ENCODE data around the gene CIT.

DNA sequence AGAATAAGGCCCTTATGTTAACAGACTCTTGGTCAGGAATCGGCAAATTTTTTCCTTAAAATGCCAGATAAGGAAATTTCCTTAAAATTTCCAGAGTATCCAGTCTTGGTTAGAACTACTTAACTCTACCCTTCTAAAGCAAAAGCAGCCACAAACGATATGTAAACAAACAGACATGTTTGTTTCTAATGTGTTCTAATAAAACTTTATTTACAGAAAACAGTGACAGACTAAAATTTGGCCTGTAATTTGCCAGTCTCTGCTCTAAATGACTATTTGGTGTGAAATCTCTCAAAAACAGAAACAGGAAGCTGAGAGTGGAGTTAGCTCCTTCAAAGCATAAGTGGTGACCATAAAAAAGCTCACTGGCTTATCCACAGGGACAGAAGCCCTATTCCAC lies 131.0 kb downstream of the CIT start:
- TF ChIP-seq, protein P1, sequence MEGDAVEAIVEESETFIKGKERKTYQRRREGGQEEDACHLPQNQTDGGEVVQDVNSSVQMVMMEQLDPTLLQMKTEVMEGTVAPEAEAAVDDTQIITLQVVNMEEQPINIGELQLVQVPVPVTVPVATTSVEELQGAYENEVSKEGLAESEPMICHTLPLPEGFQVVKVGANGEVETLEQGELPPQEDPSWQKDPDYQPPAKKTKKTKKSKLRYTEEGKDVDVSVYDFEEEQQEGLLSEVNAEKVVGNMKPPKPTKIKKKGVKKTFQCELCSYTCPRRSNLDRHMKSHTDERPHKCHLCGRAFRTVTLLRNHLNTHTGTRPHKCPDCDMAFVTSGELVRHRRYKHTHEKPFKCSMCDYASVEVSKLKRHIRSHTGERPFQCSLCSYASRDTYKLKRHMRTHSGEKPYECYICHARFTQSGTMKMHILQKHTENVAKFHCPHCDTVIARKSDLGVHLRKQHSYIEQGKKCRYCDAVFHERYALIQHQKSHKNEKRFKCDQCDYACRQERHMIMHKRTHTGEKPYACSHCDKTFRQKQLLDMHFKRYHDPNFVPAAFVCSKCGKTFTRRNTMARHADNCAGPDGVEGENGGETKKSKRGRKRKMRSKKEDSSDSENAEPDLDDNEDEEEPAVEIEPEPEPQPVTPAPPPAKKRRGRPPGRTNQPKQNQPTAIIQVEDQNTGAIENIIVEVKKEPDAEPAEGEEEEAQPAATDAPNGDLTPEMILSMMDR (IDR thresholded peaks at IDR 0.05), result no peak
- TF ChIP-seq ZFX (IDR thresholded peaks at IDR 0.05; ENCODE audit: borderline replicate concordance), result no peak

Data from 22Rv1 (cell line).